HG02885 (cell line): ENCODE measurements around the gene CRADD.

Experiments
- ATAC-seq: cut with Tn5 transposase; IDR thresholded peaks from one replicate; pipeline ENCODE4 v1.9.1; 2021; ENCODE audit warnings: mild to moderate bottlenecking; ENCODE audit not compliant: unreplicated experiment, poor library complexity

The CRADD gene

DNA sequence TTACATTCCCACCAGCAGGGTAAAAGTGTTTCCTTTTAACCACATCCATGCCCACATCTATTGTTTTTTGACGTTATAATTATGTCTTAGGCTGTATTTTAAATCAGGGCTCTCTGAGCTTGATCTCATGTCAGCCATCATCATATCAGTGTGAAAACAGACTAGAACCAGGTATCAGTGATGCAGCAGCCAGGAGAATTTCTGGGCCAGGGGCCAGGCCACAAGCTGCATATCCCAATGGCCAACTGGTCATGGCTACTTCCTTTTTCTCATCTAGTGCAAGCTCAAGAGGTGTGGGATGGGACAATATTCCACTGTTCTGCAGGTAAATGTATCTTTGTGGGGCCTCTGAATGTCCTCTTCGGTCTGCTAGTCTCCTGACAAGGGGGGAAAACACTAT lies 125.1 kb downstream of the CRADD start:
- ATAC-seq = no peak

DNA sequence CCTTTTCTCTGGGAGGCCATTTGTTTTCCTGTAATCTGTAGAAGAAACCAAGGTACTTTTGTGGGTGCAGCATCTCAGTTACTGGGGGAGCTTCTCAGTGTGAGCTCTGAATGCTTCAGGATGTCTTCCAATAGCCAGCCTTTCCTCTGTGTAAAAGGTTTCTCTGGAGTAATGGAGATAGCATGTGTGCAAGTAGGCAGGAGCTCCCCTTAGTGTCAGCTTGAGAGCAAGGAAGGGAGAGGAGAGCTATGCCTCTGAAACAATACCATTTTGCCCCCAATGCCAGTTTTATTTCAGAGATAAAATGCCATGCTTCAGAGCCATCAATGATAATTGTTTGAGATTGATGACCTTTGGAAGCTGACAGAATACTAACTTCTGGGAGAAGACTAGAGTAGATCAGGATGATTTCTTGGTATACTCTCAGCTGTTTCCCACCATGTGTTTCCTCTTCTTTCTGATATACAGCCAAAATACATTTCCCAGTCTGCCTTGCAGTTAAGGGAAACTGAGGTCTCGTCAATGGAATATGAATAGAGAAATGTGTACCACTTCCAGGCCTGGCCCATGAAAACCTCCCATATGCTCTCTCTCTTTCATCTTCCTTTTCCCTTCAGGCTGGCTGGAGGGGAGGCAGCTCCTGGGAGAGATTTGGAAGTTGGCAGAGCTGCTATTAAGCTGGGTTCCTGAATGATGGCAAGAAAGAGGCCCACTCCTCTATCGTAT lies 125.7 kb downstream of the CRADD start:
- no peak for ATAC-seq

DNA sequence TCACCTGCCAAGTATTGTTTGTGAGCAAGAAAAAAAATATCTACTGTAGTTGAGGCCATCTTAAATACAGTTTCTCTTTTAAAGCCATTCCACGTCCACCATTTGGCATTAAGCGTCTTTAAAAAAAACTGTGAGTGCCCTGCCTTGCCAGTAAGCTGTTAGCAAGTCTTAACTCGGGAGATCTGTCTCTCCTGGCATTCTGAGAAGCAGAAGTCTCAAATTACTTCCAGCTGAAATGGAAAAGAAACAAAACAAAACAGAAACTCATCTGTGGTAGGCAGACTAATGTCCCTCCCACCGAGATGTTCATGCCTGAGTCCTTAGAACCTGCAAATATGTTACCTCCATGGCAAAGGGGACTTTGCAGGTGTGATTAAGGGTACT lies 126.2 kb downstream of the CRADD start:
- no peak for ATAC-seq

DNA sequence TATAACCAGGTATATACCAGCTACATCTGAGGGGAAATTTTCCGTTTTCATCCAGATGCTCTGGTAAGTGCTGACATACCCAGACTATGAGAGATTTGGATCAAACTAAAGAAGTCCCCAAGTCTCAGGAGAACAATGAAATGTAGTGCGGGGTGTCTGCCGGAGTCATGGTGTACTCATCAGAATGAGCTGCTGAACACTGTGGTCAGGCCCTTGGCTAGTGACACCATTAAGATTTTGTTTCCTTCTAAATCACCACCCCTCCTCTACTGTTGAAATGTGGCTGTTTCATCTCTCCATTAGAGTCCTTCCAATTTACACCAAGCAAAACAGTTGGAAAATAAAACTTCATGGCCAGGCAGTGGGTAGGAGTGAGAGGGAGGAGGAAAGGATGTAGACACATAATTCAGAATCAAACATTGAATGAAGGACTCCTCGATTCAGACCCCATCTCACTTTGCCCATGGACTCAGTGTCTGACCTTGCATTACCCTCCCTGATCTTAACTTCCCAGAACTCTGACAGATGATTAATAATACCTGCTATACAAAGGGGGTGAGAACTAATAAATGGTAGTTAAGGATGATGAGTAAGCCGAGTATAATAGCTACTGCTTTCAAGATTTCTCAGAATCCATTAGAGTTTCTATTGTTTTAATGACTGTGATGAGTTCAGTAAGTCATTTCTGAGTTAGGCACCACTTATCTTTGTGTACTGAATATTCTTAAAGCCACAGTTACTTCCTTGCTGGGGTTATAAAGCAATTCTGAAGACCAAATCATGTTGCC lies 127.4 kb downstream of the CRADD start:
- ATAC-seq = no peak

DNA sequence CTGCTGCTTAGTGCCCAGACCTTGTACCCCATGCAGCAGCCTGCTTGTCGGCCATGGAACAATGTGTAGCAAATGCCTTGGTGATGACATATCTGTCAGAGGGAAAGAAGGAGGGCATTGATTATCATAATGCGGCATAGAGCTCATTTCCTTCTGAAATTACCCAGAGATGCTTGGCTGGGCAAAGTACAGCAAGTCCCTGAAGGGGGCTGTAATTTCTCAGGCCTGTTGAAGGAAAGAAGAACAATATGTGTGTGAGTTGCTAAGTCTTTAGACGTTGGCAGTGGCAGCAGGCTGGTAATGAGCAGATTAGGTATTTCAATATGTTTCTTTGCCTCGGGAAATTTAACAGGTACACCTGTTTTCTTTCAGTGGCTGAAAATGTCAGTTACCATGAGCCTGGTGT lies 128.6 kb downstream of the CRADD start:
- no peak for ATAC-seq

DNA sequence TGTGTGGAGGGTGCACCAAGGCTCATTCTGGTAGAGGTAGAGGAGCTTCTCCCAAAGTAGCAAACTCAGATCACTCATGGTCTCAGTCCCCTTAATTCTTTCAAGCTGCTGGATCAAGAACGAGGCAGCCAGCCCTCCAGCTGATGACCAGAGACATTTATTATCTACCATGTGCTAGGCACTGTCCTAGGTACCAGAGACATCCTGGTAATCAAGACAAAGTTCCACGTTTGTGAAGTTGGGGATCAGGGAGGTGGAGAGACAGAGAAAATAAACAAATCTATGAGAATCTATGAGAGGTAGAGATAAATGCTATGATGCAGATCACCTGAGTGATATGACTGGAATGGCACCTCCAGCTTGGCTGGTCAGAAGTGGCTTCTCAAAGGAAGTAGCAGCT lies 130.2 kb downstream of the CRADD start:
- ATAC-seq = no peak

DNA sequence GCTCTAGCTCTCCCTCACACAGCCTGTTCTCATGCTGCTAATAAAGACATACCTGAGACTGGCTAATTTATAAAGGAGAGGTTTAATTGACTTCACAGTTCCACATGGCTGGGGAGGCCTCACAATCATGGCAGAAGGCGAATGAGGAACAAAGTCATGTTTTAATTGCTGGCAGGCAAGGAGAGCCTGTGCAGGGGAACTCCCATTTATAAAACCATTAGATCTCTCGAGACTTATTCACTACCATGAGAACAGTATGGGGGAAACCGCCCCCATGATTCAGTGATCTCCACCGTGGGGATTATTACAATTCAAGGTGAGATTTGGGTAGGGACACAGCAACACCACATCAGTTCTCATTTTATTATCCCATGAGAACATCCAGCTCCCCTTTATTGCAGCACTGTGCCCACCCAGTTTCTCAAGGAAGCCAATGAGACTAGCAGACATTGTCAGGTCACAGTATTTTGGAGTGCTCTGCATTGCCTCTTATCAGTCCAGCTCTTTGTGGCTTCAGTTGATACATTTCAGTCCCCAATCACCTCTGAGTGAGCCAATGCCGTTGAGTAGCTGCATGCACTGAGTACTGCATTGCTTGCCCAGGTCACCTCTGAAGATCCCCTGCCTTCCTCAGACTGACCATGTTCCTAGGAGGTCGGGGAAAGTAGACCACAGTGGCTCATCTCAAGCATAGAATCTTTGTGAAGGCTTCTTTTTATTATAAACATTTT lies 131.2 kb downstream of the CRADD start:
- ATAC-seq = no peak

DNA sequence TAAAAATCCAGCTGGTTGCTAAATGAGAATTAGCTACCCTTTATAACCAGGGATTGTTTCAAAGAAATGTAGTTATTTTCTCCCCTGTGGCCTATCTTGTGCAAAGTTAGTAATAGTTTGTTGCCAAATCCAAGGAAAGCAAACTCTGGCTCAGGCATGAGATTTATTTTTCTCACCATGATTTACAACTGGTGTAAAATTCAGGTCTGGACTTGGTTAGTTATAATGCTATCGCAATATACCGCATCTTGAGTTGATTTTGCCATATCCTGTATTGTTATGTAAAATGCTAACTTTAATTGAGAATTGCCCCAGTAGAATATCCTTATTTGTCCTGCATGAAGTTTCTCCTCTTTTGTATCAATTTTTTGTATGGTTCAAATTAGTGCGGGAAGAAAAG lies 135.5 kb downstream of the CRADD start:
- ATAC-seq = no peak

DNA sequence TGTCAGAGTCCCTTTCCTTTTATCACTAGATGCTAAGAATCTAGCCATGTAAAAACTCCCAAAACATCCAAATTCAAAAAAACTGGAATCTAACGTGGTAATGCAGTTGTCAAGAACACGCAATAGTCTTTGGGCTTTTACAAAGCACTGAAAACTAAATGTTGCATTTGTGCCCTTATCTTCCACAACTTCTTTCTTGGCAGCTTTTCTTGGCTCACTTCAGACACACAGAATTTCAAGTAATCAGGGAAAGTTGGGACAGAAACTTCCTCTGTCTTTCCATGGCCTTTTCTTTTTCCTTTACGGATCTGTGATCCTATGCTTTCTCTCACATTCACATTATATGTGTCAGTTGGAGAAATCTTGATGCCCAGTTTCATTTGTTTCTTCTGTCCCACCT lies 136.0 kb downstream of the CRADD start:
- ATAC-seq = no peak

DNA sequence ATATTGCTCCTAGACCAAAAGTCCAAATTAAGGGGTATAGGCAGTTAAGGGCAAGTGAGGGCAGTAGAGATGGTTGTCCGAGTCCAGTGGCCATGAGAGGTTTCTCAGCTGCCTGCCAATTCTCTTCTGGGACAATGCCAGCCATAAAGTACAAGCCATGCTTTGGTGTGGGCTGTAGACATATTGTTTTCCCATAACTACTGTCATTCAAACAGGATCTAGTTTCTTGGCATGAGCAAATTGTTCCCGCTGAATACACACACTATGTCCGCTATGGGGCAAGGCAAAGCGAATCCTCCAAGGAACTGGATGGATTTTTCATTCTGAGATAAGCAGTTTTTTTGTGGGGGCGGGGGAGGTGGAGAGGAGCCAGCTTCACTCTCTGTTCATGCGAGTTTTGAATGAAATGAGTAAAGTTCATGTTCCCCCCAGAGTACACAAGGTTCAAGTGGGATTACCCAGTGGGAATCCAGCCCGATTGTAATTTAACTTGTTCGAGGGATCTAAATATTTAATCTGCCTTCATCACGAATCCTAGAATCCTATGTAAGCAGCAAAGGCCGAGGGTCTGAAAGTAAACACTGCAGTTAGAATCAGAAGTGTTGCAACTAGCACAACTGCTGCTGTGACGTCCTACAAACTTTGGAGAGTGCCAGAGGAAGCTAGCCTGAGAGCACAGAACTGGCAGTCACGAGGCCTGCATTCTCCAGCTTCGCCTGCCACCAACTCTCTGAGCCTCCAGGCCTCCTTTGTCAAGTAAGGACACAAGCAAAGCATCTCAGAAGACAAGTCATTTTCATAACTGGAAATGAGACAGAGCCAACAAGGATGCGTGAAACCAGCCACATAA lies 137.0 kb downstream of the CRADD start:
- no peak for ATAC-seq

DNA sequence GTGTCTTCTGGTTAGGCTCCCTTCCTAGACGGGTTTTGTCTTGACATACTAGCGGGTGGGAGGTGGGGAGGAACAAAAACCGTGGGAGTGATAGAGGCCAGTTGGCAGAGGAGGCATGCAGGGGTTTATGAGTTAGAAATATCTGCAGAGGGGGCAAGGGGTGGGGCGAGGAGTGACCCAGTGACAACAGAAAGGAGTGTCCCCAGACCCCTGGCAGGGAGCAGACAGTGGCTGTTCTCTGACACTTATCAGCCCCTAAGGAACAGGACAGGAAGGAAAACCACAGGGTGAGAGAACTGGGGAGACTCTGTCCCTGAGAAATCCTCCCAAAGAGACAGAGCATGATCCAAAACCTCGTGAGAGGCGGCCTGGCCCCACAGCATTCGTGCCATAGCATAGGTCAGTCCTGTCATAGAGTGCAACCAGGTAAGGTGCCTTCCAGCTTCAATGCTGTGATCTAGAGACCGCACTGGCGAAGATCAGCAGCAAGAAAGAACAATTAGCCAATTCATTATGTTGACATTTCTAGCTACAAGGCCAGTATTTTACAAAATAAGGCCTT lies 141.4 kb downstream of the CRADD start:
- no peak for ATAC-seq

DNA sequence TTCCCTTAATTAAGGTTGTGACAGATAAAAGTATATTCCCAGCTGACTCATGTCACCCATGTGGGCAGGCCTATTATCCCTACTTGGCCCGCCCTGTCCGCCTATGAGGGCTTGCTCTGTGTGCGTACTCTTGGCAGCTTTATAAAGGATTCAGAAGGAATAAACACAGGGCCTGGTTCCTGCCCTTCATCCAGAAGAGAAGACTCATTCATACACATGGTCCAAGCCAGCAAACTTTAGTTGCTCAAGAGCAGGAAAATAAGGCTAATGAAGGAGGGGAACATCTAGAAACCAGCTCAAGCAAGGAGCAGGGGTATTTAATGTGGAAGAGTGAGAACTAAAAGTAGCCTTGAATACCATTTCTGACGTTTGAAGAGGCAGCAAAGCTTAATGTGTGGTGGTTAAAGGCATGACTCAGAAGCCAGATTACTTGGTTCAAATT lies 141.9 kb downstream of the CRADD start:
- ATAC-seq = no peak

DNA sequence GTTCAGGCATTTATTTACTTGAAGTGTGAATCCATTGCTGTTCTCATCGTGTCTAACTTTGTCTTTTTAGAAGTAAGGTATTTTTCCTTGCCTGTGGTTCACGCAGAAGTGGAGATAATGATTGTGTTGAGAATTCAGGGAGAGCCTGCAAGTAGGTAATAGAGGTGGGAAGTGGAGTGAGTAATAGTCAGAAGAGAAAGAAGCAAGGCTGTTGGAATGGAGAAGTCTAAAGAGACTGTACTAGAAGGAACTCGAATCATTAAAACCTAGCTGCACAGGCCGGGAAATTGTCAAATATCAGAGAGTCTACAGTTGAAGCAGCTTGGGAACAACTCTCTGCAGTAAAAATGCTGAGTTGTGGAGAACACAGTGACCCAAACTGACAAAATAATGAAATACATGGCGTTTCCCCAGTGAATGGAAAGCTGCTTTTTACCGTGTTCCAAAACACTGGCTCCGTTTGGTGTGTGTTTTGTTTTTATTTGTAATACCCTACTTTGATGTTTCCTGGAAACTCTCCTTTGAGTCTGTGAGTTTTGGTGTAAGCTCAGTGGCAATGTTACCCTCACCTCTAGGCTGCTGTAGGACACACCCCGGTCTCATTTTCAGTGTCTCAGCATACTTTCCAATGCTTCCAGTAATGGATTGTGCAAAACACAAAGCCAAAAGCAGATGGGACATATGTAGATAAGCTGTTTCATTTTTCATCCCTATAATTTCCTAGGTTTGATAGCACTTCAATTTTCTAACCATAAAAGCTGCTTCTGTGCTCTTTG lies 146.6 kb downstream of the CRADD start:
- no peak for ATAC-seq

DNA sequence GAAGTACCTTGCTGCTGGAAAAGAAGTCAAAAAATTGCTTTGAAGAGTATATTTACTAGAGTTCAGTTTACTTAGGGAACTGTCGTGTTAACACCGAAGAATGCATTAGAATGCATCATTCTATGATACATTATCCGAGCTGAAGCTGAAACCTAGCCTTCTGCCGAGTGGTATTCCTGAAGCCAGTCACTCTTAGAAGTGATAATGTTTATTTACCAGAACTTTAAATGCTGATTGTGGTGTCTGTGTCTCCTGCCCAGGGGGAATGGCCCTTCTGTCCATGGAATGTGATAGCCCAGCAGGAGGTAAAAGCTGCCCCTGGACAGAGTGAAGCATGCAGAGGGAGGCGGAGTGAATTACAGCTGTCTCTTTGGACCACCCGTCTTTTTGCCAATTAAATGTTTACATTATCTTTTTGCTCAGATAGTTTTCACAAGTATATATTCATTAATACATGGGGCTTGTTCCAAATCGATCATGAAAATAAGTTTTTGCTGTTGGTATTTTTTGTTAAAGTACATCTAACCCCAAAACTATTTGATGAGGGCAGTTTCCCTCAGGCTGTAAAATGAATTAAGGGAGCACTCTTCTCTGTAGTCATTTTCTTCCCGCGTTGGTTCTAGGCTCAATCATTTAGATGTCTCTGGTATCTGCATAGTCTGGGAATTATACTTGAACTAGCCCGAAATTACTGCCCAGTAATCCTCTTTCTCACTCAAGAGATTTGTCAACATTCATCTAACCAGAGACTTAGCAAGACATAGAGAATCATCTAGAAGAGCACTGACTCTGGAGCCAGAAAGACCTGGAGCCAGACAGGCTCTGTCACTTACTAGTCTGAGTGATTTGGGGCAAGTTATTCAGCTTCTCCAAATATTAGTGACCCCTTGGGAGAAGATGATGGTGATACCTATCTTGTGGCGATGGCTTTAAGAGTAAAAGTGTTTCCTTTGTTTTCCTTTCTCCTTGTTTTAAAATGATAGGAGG lies 147.6 kb downstream of the CRADD start:
- no peak for ATAC-seq

DNA sequence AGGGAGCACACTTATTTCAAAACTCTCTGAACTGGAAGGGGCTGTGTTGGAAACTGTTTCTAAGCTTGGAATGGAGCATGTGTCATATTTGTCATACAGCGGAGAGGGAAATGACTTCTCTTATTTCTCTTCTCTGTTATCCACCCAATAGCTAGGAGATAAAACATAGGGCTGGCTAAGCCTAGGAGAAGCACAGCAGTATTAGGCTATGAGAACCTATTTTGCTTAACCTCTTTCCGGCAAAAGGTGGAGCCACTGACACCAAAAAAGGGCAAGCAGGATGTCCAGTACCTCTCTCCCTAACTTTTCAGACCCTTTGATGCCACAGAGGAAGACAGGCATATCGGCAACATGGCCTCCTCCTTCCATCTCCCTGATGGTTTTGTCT lies 148.3 kb downstream of the CRADD start:
- no peak for ATAC-seq

DNA sequence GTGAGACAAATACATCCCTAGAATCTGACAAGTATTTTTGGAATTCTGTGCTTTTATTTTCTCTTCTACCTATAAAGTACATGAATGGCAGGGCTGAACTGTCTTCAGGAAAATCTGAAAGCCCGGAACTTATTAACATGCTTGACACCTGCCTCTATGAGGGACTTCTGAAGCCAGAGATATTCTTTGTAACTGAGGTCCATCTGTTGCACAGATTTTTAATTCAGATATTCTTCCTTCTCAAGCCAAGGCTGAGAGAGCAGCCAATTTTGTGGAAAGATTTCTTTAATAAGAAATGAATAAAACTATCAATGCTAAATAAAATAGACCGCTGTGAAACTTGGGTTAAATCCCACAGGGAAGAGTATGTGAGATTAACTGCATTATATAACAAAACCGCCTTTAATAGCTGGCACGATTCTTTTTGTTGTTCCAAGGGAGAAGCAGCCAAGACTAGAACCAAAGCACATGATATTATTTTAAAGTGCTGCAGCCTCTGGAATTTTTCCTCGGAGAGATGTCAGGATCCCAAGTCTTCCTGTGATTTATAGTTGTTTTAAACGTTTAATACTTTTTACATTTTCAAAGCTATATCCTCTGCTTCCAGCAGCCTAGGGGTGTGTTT lies 148.9 kb downstream of the CRADD start:
- no peak for ATAC-seq

DNA sequence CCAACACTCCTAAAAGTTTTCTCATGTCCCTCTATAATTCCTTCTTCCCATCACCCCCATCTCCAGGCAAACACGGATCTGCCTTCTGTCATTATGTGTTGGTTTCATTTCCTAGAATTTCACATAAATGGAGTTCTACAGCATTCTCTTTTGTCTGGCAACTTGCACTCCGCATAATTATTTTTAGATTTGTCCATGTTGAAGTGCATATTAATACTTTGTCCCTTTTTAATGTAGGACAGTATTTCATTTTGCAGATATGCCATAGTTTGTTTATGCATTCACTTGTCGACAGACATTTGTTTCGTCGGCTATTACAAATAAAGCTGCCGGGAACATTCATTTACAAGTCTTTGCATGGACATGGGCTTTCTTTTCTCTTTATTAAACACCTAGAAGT lies 150.0 kb downstream of the CRADD start:
- no peak for ATAC-seq

DNA sequence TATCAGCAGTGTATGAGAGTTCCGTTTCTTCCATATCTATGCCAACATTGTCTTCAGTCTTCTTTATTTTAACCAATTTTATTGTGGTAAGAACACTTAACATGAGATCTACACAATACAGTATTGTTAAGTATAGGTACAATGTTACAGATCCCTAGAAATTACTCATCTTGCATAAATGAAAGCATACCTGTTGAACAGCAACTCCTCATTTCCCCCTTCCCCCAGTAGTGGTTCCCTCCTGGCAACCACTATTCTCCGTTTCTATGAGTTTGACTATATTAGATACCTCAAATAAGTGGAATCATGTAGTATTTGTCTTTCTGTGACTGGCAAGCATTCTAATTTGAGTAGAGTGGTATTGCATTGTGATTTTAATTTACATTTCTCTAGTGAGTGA lies 150.5 kb downstream of the CRADD start:
- no peak for ATAC-seq
